Gastrocnemius medialis (tissue), 4 donors: ENCODE results near the gene TMSB4X. TPM values are rescaled to one million over a fixed set of nuclear protein-coding genes. Genes with fewer than 3 reads are reported as not detected.

ENCODE experiments used
- ATAC-seq, 2 donors: fragments of 150-250 bp; one replicate each; pipeline ENCODE4 v1.9.1; 2016
- DNase-seq, 2 donors: peaks; one replicate each; pipeline ENCODE4 v3.0.0-alpha.2; 2019
- H3K27ac ChIP-seq, 4 donors: fragments of 200-600 bp; sonication (generic); 1 replicate in 1 of 4; 2 replicates in 3 of 4; pipeline ENCODE4 v1.5.1; 2016 to 2018; ENCODE audit warnings: mild to moderate bottlenecking in 2 of 4, moderate library complexity in 1 of 4
- H3K27me3 ChIP-seq, 3 donors: fragments of 200-600 bp; sonication (generic) in 2 of 3; 1 replicate in 1 of 3; 2 replicates in 2 of 3; pipeline versions ENCODE4 v1.5.1 to v1.6.0; 2016 to 2019; ENCODE audit warnings: mild to moderate bottlenecking in 1 of 3, moderate library complexity in 1 of 3
- H3K36me3 ChIP-seq, 2 donors: fragments of 200-600 bp; sonication (generic) in 1 of 2; one replicate each; pipeline ENCODE4 v1.5.1; 2017 to 2018
- H3K4me1 ChIP-seq, 2 donors: fragments of 200-600 bp; sonication (generic) in 1 of 2; one replicate each; pipeline ENCODE4 v1.5.1; 2016 to 2017; ENCODE audit warnings: mild to moderate bottlenecking in 2 of 2
- H3K4me3 ChIP-seq, 4 donors: fragments of 200-600 bp; sonication (generic) in 3 of 4; 1 replicate in 1 of 4; 2 replicates in 3 of 4; pipeline ENCODE4 v1.5.1; 2016 to 2019; ENCODE audit warnings: mild to moderate bottlenecking in 2 of 4
- H3K9me3 ChIP-seq, 3 donors: fragments of 200-600 bp; sonication (generic) in 2 of 3; 1 replicate in 1 of 3; 2 replicates in 2 of 3; pipeline ENCODE4 v1.5.1; 2016 to 2019
- POLR2A ChIP-seq, 2 donors: fragments of 450-650 bp; IDR thresholded peaks; one replicate each; pipeline ENCODE4 v1.6.1; 2017; ENCODE audit warnings: antibody characterized with exemption in 2 of 2, mild to moderate bottlenecking in 2 of 2, moderate library complexity in 2 of 2
- in situ Hi-C, 4 donors: fragments of 200-750 bp; cut with MboI; loops; one replicate each; pipeline versions ENCODE4 v1.15.0 to v1.8.0; 2017; ENCODE audit warnings: low sequenced_read_pairs in 4 of 4
- intact Hi-C: fragments of 100-400 bp; cut with DNase I; formaldehyde crosslinking; loops from one replicate; pipeline ENCODE4 v1.15.1; 2023; ENCODE audit warnings: low total_unique reads
- total RNA-seq, 4 donors: library from RNA; depleted of rRNA; stranded (reverse); fragments of >200 nt; gene quantifications; one replicate each; pipeline versions ENCODE4 v1.1.0 to v1.2.3, GENCODE V29; 2016
- TF ChIP-seq, protein P1 (sequence below), 5 experiments: fragments of 450-650 bp in 3 of 5; fragments of 200-600 bp in 2 of 5; sonication (generic) in 2 of 5; IDR thresholded peaks in 4 of 5; conservative IDR thresholded peaks in 1 of 5; 1 replicate in 4 of 5; 2 replicates in 1 of 5; pipeline ENCODE4 v1.5.1; 2016 to 2019; ENCODE audit warnings: antibody characterized with exemption in 5 of 5, mild to moderate bottlenecking in 3 of 5, moderate library complexity in 3 of 5

TMSB4X gene
- total RNA-seq, 4 donors from 2014 or later = 492 to 653 (median 526) TPM

DNA sequence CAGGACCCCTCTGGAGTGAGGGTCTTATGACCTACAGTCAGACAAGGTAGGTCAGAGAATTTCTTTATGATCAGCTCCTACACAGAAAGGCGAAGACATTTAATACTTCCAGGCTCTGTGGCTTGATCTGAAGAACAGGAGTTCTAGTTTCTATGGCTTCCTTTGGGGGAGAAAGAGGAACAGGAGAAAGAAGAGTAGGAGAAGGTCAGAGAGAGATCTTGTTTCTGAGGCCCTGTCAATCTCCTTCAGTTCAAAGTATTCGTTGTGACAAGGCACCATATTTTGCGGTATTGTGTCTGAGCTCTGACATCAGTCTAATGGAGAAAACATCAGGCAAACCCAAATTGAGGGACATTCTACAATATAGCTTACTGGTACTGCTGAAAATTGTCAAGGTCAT is 16.7 kb downstream of the TMSB4X start:
- in situ Hi-C loops = no loop called here
- TF ChIP-seq POLR2A (IDR thresholded peaks at IDR 0.05) = no peak
- TF ChIP-seq, protein P1, sequence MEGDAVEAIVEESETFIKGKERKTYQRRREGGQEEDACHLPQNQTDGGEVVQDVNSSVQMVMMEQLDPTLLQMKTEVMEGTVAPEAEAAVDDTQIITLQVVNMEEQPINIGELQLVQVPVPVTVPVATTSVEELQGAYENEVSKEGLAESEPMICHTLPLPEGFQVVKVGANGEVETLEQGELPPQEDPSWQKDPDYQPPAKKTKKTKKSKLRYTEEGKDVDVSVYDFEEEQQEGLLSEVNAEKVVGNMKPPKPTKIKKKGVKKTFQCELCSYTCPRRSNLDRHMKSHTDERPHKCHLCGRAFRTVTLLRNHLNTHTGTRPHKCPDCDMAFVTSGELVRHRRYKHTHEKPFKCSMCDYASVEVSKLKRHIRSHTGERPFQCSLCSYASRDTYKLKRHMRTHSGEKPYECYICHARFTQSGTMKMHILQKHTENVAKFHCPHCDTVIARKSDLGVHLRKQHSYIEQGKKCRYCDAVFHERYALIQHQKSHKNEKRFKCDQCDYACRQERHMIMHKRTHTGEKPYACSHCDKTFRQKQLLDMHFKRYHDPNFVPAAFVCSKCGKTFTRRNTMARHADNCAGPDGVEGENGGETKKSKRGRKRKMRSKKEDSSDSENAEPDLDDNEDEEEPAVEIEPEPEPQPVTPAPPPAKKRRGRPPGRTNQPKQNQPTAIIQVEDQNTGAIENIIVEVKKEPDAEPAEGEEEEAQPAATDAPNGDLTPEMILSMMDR (IDR thresholded peaks at IDR 0.05 in 4 of 5, conservative IDR thresholded peaks at IDR 0.05 in 1 of 5) = no peak
- Histone ChIP-seq H3K4me3 (no peak overlapping the region), H3K4me1 (no peaks in the 10 kb centered on the region), H3K27ac (no peak overlapping the region), H3K9me3 (no peaks in the 10 kb centered on the region), H3K27me3 (no peaks in the 10 kb centered on the region), H3K36me3 (no peaks in the 10 kb centered on the region)
- intact Hi-C loops = no loop called here
- no peak for DNase-seq
- ATAC-seq = no peak

DNA sequence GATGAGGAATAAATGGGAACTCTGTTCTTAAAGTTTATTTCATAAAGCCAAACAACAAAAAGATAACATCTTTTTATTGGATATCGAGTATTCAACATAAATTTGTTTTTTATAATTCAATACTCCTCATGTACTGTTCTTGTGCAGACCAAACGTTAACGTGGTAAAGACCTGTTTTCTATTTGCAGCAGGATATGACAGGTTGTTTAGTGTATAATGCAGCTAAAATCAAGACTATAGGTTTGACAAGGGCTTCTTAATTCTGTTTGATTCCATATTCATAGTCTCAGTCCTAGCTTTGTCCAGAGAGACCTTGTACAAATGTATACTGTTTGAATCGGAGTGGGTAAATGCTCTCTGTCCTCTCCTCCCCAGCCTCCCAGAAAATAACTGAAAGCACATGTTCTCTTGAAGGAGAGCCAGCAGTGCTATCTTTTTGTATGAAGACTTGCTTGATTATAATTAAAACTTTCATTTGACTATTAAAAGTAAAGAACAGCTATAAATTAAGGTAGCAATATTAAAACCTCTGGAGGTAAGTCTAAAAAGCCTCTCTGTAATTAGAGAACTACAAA is 17.7 kb downstream of the TMSB4X start:
- H3K27me3 ChIP-seq = no peaks in the 10 kb centered on the region
- no peaks in the 10 kb centered on the region for H3K9me3 ChIP-seq
- ATAC-seq (no peak), DNase-seq (no peak)
- no peak overlapping the region for H3K4me3 ChIP-seq
- in situ Hi-C loops = no loop called here
- TF ChIP-seq, protein P1 (IDR thresholded peaks at IDR 0.05 in 4 of 5, conservative IDR thresholded peaks at IDR 0.05 in 1 of 5) = no peak
- no peak for TF ChIP-seq POLR2A (IDR thresholded peaks at IDR 0.05)
- H3K36me3 ChIP-seq = no peaks in the 10 kb centered on the region
- no peak overlapping the region for H3K27ac ChIP-seq
- intact Hi-C loops = no loop called here
- no peaks in the 10 kb centered on the region for H3K4me1 ChIP-seq

DNA sequence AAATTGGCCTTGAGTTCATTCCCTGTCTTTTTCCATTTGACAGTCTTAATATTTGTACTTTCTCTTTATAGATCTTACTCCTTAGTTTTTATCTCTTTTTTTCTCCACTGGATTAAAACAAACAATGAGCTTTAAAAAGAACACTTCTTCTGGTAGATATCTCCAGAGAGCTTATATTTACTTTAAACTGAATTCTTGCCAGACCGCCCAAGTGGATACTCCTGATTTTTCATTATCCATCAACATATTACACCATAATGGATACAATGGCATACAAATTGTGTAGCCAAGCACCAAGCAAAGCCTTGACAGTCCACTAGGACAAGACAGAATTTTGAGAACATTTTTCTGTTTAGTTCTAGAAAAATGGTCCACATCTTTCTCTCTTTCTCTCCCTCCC is 18.9 kb downstream of the TMSB4X start:
- no peaks in the 10 kb centered on the region for H3K4me1 ChIP-seq
- intact Hi-C loops = no loop called here
- no peaks in the 10 kb centered on the region for H3K36me3 ChIP-seq
- in situ Hi-C loops = no loop called here
- DNase-seq (no peak), ATAC-seq (no peak)
- H3K4me3 ChIP-seq = no peak overlapping the region
- TF ChIP-seq POLR2A (IDR thresholded peaks at IDR 0.05) = no peak
- TF ChIP-seq, protein P1 (IDR thresholded peaks at IDR 0.05 in 4 of 5, conservative IDR thresholded peaks at IDR 0.05 in 1 of 5) = no peak
- no peaks in the 10 kb centered on the region for H3K9me3 ChIP-seq
- H3K27ac ChIP-seq = no peak overlapping the region
- no peaks in the 10 kb centered on the region for H3K27me3 ChIP-seq

DNA sequence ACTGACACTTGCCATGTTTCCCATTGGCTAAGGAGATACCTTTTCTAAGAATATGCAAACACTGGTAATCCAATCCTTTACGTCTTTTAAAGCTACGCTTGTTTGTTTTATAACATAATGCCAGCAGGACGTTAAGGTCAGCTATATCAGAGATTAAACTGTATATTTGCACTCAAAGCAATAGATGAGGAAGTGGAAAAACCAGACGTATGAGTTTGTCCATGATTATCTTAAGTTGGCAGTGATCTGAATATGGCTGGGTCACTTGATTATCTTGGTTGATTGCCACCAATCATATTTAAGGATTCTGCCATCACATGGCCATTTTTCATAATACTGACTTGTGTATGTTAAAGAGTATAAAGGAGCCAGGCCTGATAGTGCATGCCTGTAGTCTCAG is 19.4 kb downstream of the TMSB4X start:
- ATAC-seq = no peak
- DNase-seq = no peak
- no peak for TF ChIP-seq POLR2A (IDR thresholded peaks at IDR 0.05)
- TF ChIP-seq, protein P1 (IDR thresholded peaks at IDR 0.05 in 4 of 5, conservative IDR thresholded peaks at IDR 0.05 in 1 of 5) = no peak
- Histone ChIP-seq H3K27ac (no peak overlapping the region), H3K27me3 (no peaks in the 10 kb centered on the region), H3K9me3 (no peaks in the 10 kb centered on the region), H3K4me3 (no peak overlapping the region), H3K4me1 (no peaks in the 10 kb centered on the region), H3K36me3 (no peaks in the 10 kb centered on the region)
- intact Hi-C loops = no loop called here
- in situ Hi-C loops = no loop called here

DNA sequence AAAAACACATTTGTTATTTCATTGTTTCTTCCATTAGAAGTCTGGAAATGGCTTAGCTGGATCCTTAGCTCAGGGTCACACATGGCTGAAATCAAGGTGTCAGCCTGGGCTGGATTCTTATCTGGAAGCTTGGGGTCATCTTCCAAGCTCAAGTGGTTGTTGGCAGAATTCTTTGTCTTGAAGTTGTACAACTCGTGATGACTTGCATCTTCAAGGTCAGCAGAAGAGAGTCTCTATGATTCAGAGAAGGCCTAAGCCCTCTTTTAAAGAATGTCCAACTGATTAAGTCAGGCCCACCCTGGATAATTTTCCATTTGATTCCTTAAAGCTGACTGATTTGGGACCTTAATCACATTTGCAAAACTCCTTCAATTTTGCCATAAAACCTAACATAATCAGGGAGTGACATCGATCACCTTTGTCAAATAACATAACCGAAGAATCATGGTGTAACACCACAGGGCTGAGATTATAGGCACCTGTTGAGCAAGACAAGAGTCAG is 22.1 kb downstream of the TMSB4X start:
- H3K27me3 ChIP-seq = no peaks in the 10 kb centered on the region
- H3K9me3 ChIP-seq = no peaks in the 10 kb centered on the region
- no peak for DNase-seq
- no peak for TF ChIP-seq POLR2A (IDR thresholded peaks at IDR 0.05)
- TF ChIP-seq, protein P1 (IDR thresholded peaks at IDR 0.05 in 4 of 5, conservative IDR thresholded peaks at IDR 0.05 in 1 of 5) = no peak
- H3K4me1 ChIP-seq = no peaks in the 10 kb centered on the region
- H3K36me3 ChIP-seq = no peaks in the 10 kb centered on the region
- in situ Hi-C loops (no loop called here), intact Hi-C loops (no loop called here)
- no peak overlapping the region for H3K27ac ChIP-seq
- ATAC-seq = no peak
- no peak overlapping the region for H3K4me3 ChIP-seq
